Stimulated activated CD8-positive, alpha-beta memory T cell treated with anti-CD3 and anti-CD28 coated beads, Interleukin-15, amount 100 ng/mL, for 24 hours (primary cell): ENCODE measurements around the gene EDEM3.
"Not testable (repeated sequence)": the region's sequence is repeated elsewhere in the genome, so short reads cannot be mapped to it uniquely, and the experiment has no call there.

Experiments used
- DNase-seq: peaks from one replicate; pipeline ENCODE4 v3.0.0-alpha.2; 2020; ENCODE audit warnings: low read depth

Gene EDEM3

GRCh38 chr1:184770181-184770979 lies 15.7 kb upstream of the EDEM3 start:
- DNase-seq, result no peak

- DNase-seq, result no peak
Observed at GRCh38 chr1:184769241-184769640, 14.6 kb upstream of the EDEM3 start.

- no peak for DNase-seq
Observed at GRCh38 chr1:184768467-184768866, 13.8 kb upstream of the EDEM3 start.

- no peak for DNase-seq
Observed at GRCh38 chr1:184767591-184767990, 12.9 kb upstream of the EDEM3 start.

- DNase-seq, result no peak
Observed at GRCh38 chr1:184764483-184764882, 9.8 kb upstream of the EDEM3 start.

GRCh38 chr1:184763520-184763919 lies 8.9 kb upstream of the EDEM3 start:
- DNase-seq, result not testable (repeated sequence)

GRCh38 chr1:184761969-184762485 lies 7.4 kb upstream of the EDEM3 start:
- no peak for DNase-seq

- no peak for DNase-seq
Observed at GRCh38 chr1:184759651-184760050, 5.0 kb upstream of the EDEM3 start.

GRCh38 chr1:184759112-184759511 lies 4.5 kb upstream of the EDEM3 start:
- DNase-seq, result no peak

- DNase-seq, result no peak
Observed at GRCh38 chr1:184757891-184758290, 3.2 kb upstream of the EDEM3 start.

GRCh38 chr1:184757406-184757805 lies 2.7 kb upstream of the EDEM3 start:
- DNase-seq, result no peak

- DNase-seq, result no peak
Observed at GRCh38 chr1:184755226-184756065, 788 bp upstream of the EDEM3 start.

- DNase-seq, result peak; percentile 26
Observed at GRCh38 chr1:184753608-184754475, 816 bp downstream of the EDEM3 start.

GRCh38 chr1:184753117-184753516 lies 1.5 kb downstream of the EDEM3 start:
- DNase-seq, result no peak

GRCh38 chr1:184752656-184753055 lies 2.0 kb downstream of the EDEM3 start:
- DNase-seq, result no peak

- DNase-seq, result no peak
Observed at GRCh38 chr1:184748740-184749139, 5.9 kb downstream of the EDEM3 start.

GRCh38 chr1:184747089-184747955 lies 7.3 kb downstream of the EDEM3 start:
- no peak for DNase-seq

GRCh38 chr1:184745929-184746638 lies 8.6 kb downstream of the EDEM3 start:
- DNase-seq, result no peak

GRCh38 chr1:184745110-184745509 lies 9.5 kb downstream of the EDEM3 start:
- DNase-seq, result no peak

- no peak for DNase-seq
Observed at GRCh38 chr1:184743062-184743756, 11.4 kb downstream of the EDEM3 start.
